K562 (cell line): ENCODE measurements around the gene SV2C. TPM values are rescaled to one million over a fixed set of nuclear protein-coding genes. Genes with fewer than 3 reads are reported as not detected.
"Not testable (repeated sequence)": the region's sequence is repeated elsewhere in the genome, so short reads cannot be mapped to it uniquely, and the experiment has no call there.

Experiments used
- BCOR ChIP-seq: fragments of 450-650 bp; IDR thresholded peaks from 2 replicates; pipeline ENCODE4 v1.6.1; 2016
- CBFA2T3 ChIP-seq: fragments of 450-650 bp; IDR thresholded peaks from 2 replicates; pipeline ENCODE4 v1.6.1; 2017
- FOSL1 ChIP-seq: fragments of 200-800 bp; sonication (Bioruptor generic); conservative IDR thresholded peaks from 2 replicates; pipeline ENCODE4 v1.6.1; 2016; ENCODE audit warnings: missing genetic modification characterization, missing compliant biosample characterization
- GATA2 ChIP-seq: sonication (generic); formaldehyde crosslinking; IDR thresholded peaks from 2 replicates; pipeline ENCODE4 v1.4.0; 2020; ENCODE audit warnings: mild to moderate bottlenecking, missing genetic modification reagents
- NCOR1 ChIP-seq: fragments of 450-650 bp; IDR thresholded peaks from 2 replicates; pipeline ENCODE4 v1.6.1; 2016; ENCODE audit warnings: mild to moderate bottlenecking, moderate library complexity
- PHB2 ChIP-seq: fragments of 450-650 bp; IDR thresholded peaks from 2 replicates; pipeline ENCODE4 v1.6.1; 2017; ENCODE audit warnings: low read depth
- RCOR1 ChIP-seq, 2 experiments: IDR thresholded peaks; 2 replicates each; pipeline ENCODE4 v1.6.1; 2012; ENCODE audit warnings: low read depth in 2 of 2, low read length in 2 of 2, borderline replicate concordance in 1 of 2, improper control_type of control experiment in 1 of 2
- SMARCA4 ChIP-seq: fragments of 450-650 bp; IDR thresholded peaks from 2 replicates; pipeline ENCODE4 v1.6.1; 2016
- TCF3 ChIP-seq: sonication (generic); formaldehyde crosslinking; IDR thresholded peaks from 2 replicates; pipeline ENCODE4 v1.4.0; 2020; ENCODE audit warnings: mild to moderate bottlenecking, missing genetic modification reagents
- TEAD4 ChIP-seq, 2 experiments: sonication (generic) in 1 of 2; formaldehyde crosslinking in 1 of 2; IDR thresholded peaks; 2 replicates each; pipeline versions ENCODE4 v1.6.1 to v1.8.0; 2012 to 2022; ENCODE audit warnings: borderline replicate concordance in 1 of 2, inconsistent platforms in 1 of 2, low read length in 1 of 2, mild to moderate bottlenecking in 1 of 2, missing genetic modification reagents in 1 of 2
- TFAP4 ChIP-seq: sonication (generic); formaldehyde crosslinking; IDR thresholded peaks from 2 replicates; pipeline ENCODE4 v1.8.0; 2022; ENCODE audit warnings: missing genetic modification reagents, mild to moderate bottlenecking, moderate library complexity, borderline replicate concordance
- ZNF318 ChIP-seq, 2 experiments: fragments of 450-650 bp; IDR thresholded peaks; 2 replicates each; pipeline ENCODE4 v1.6.1; 2016; ENCODE audit warnings: mild to moderate bottlenecking in 2 of 2, borderline replicate concordance in 1 of 2, low read depth in 1 of 2, moderate library complexity in 1 of 2
- ZNF384 ChIP-seq: IDR thresholded peaks from 2 replicates; pipeline ENCODE4 v1.6.1; 2012; ENCODE audit warnings: low read depth, low read length, improper control_type of control experiment
- polyA plus RNA-seq, 8 experiments: library from polyadenylated mRNA; depleted of rRNA in 4 of 8; stranded (reverse) in 5 of 8; unstranded in 3 of 8; fragments of >200 nt; fragmentation: Nextera tagmentation in 2 of 8; fragmentation: Illumina TruSeq in 1 of 8; extraction: Ambion mirVana in 2 of 8; extraction: Trizol in 1 of 8; gene quantifications; 2 replicates each; pipeline versions ENCODE4 v1.2.1 to v1.2.3, GENCODE V29; 2011 to 2014; ENCODE audit warnings: inconsistent platforms in 1 of 8, missing spikeins in 1 of 8
- total RNA-seq, 7 experiments: library from RNA; depleted of rRNA in 6 of 7; stranded (reverse); fragments of >200 nt in 6 of 7; fragmentation: Illumina TruSeq in 2 of 7; extraction: Trizol in 2 of 7; gene quantifications; 2 replicates each; pipeline versions ENCODE4 v1.2.1 to v1.2.3, GENCODE V29; 2011 to 2021; ENCODE audit warnings: low replicate concordance in 1 of 7

Gene SV2C
- total and polyA plus RNA-seq, 9 of the 15 experiments (the other 6 are each of a cell fraction or from before 2014, with no cell fraction given) = 0.05 TPM; not detected in 8

- TF ChIP-seq ZNF318 (IDR thresholded peaks at IDR 0.05; ENCODE audit: borderline replicate concordance in 1 of 2, low read depth in 1 of 2) (0 out of 4 replicates have a peak, but pooled peaks of 1 of the 2 experiments have one; percentile 48), RCOR1 (IDR thresholded peaks at IDR 0.05; ENCODE audit: borderline replicate concordance in 1 of 2, low read depth in 2 of 2, low read length in 2 of 2) (peak in 1 of 2 experiments; percentile 50; a peak in 1 of 4 replicates), TFAP4 (CRISPR knock-in tag) (peak; percentile 93), TEAD4 (IDR thresholded peaks at IDR 0.05; ENCODE audit: low read length) (peak; percentile 72), ZNF384 (peak; percentile 68), BCOR (peak; percentile 49; the same call in 1 of the 2 replicates), SMARCA4 (peak; percentile 75; the same call in 1 of the 2 replicates), PHB2 (0 out of 2 replicates have a peak, but pooled peaks have one; percentile 29), TCF3 (peak; percentile 64), NCOR1 (peak; percentile 77), GATA2 (CRISPR knock-in tag) (peak; percentile 56), CBFA2T3 (peak; percentile 85), FOSL1 (tag) (peak; percentile 41)
- not testable (repeated sequence) for TF ChIP-seq TEAD4 (CRISPR knock-in tag; IDR thresholded peaks at IDR 0.05; ENCODE audit: borderline replicate concordance)
Observed at GRCh38 chr5:76369668-76370067, 286.5 kb downstream of the SV2C start (continued).
